Measurements from ENCODE around the gene IGSF21.

The IGSF21 gene

GRCh38 chr1:18118078-18118477 lies 10.5 kb downstream of the IGSF21 start:
- no peak for DNase-seq (ENCODE audit: low read depth)
- no peak overlapping the region for H3K4me3 ChIP-seq (ENCODE audit: control insufficient read depth, low read depth, low read length)
- TF ChIP-seq CTCF (IDR thresholded peaks at IDR 0.05; ENCODE audit: control insufficient read depth, insufficient read depth, low read depth, low read length, missing control alignments) = no peak

- H3K4me3 ChIP-seq (ENCODE audit: control insufficient read depth, low read depth, low read length) = no peak overlapping the region
- TF ChIP-seq CTCF (IDR thresholded peaks at IDR 0.05; ENCODE audit: control insufficient read depth, insufficient read depth, low read depth, low read length, missing control alignments) = no peak
- no peak for DNase-seq (ENCODE audit: low read depth)
Measured at GRCh38 chr1:18118491-18118890, 10.9 kb downstream of the IGSF21 start.

GRCh38 chr1:18119289-18119688 lies 11.7 kb downstream of the IGSF21 start:
- no peak for DNase-seq (ENCODE audit: low read depth)
- no peak for TF ChIP-seq CTCF (IDR thresholded peaks at IDR 0.05; ENCODE audit: control insufficient read depth, insufficient read depth, low read depth, low read length, missing control alignments)
- no peak overlapping the region for H3K4me3 ChIP-seq (ENCODE audit: control insufficient read depth, low read depth, low read length)

GRCh38 chr1:18119771-18120377 lies 12.3 kb downstream of the IGSF21 start:
- no peak for TF ChIP-seq CTCF (IDR thresholded peaks at IDR 0.05; ENCODE audit: control insufficient read depth, insufficient read depth, low read depth, low read length, missing control alignments)
- H3K4me3 ChIP-seq (ENCODE audit: control insufficient read depth, low read depth, low read length) = no peak overlapping the region

GRCh38 chr1:18120638-18121037 lies 13.0 kb downstream of the IGSF21 start:
- TF ChIP-seq CTCF (IDR thresholded peaks at IDR 0.05; ENCODE audit: control insufficient read depth, insufficient read depth, low read depth, low read length, missing control alignments) = no peak
- DNase-seq (ENCODE audit: low read depth) = no peak
- H3K4me3 ChIP-seq (ENCODE audit: control insufficient read depth, low read depth, low read length) = no peak overlapping the region

More at GRCh38 chr1:18119771-18120377, 12.3 kb downstream of the IGSF21 start:
- DNase-seq (ENCODE audit: low read depth) = no peak

GRCh38 chr1:18121072-18121820 lies 13.6 kb downstream of the IGSF21 start:
- DNase-seq (ENCODE audit: low read depth) = no peak
- no peak overlapping the region for H3K4me3 ChIP-seq (ENCODE audit: control insufficient read depth, low read depth, low read length)
- no peak for TF ChIP-seq CTCF (IDR thresholded peaks at IDR 0.05; ENCODE audit: control insufficient read depth, insufficient read depth, low read depth, low read length, missing control alignments)

Measured in AG09309 (cell line).